Measurements from ENCODE around the gene PTGIS.
"Not testable (repeated sequence)": the region's sequence is repeated elsewhere in the genome, so short reads cannot be mapped to it uniquely, and the experiment has no call there.

Gene PTGIS

DNA sequence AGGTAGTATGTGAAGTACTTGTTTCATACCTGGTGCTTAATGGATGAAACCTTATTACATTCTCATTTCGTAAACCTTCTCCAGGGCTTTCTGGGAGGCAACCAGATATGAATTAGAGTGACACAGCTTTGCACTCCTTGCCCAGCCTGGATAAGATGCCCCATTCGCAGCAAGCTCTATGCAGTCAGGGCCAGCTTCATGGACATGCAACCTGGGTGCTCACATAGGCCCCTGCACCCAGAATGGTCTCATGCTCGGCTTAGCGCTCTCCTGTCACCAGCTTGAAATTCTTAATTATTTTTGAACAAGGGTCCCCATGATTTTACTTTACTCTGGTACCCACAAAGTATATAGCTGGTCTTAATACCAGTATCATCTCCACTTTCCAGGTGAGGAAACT, 11.3 kb upstream of the PTGIS start:
- DNase-seq, result no peak

DNA sequence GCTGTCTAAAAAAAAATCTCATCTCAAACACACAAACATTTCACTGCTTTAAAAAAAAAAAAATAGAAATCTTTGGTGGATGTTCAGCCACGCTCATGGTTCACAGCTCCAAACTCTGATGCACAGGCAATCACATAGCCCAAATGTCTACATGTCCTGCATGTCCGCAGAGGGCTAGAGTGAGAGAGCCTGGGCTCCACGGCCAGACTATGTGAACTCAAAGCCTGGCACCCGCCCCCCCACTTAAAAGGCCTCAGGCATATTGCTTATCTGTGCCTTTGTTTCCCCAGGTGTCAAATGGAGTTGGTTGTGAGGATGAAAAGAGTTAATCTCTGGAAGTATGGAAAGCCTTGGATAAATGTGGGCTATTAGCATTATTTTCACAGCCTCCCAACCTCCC, 10.5 kb upstream of the PTGIS start:
- DNase-seq, result no peak

DNA sequence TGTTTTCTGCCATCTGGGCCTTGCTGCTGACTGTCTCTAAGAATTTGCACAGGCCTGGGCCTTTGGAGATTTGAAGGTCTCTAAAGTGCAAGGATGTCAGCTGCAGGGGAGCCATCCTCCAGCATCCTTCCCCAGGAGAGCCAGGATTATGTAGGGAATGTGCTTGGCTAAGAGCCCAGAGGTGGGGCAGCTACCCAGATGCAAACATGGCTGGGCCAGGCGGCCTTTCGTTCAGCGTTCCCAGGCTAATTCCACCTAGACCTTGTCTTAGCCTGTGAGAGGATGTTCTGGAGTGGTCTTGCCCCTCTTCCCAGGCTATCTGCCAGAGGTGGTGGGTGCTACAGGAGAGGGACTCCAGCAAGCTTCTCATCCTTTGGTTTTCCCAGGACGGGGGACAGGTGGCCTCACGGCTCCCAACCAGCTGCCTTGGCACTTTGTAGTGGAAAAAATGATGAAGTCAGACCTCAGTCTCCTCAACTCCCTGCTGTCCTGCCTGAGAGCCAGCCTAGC, 7.7 kb upstream of the PTGIS start:
- no peak for DNase-seq

DNA sequence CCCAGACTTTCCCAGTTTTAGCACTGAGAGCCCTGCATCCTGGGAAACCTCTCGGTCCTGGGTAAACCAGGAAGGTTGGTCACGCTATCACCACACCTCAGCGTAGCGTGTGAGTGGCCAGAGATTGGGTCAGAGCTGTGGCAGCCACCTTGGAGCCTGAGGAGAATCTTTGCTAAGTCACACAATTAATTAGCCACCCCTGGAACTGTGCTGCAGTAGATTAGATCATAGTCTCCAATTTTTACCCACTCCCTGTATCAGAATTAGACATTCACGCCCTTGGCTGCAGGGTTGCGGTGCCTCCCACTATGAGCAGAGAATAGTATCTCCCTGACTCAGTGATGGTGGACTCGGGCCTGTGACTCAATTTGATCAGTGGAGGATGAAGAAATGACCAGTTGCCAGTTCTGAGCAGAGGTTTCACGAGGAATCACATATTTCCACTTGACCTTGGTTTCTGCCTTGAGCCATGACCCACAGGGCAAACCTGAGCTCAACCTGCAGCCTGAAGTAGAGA, 6.0 kb upstream of the PTGIS start:
- no peak for DNase-seq

DNA sequence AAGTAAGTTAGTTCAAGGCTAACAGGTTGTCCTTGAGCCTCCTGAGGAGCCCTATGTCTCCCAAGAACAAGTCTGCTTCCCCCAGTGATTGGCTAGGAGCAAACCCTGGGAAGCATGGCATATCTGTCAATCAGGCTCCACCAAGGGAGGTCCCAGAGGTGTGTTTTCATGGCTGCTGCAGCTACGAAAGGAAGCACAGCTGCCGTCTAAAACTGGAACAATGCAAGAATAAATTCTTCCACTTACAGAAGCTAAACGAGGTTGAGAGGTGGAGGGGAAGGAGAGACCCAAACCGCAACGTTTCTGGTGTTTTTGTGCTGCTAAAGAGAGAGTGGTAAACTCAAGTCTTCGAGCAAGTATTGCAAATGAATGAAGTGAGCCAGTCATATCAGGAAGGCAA, 4.9 kb upstream of the PTGIS start:
- no peak for DNase-seq

DNA sequence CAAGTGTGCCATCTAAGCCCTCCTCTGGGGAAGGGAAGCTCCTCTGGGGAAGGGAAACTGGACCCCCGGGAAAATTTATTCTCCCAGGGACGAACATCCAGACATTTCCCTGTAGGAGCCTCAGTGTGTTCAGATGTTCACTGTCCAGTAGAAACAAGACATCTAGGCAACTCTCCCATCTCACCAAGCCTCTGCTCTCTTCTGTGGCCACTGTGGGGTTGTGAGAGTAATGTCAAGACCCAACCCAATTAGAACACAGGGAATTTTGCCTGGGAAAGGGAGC, 3.6 kb upstream of the PTGIS start:
- no peak for DNase-seq

DNA sequence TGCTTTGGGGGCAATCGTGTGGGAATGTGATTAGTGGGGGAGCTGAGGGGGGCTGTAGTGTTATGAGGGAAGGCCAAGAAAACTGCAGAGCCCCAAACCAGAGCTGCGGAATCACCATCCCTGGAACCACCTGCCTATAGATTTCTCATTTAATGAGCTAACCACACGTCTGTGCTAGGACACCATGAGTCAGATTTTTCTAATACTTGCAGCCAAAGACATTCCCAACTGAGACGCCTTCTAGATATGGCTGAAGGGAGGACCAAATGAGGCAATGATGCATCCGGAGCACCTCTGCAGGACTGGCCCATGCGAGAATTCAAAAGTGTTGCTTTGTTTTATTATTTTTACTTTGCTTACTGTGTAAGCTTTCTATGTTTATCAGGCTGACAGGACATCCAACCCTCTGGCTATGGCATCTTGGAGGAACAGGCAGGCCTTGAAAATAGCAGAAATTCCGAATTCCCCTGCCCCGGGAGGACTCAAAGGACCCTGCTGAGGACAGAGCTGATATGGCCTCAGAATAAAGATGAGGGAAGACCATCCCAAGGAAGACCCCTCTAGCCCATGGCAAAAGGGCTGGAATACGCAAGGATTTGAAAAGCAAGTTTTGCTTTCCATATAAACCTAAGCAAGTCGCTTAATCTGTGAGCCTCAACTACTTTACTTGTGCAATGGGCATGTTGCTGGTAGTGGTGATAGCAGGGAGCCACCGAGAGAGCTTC, 3.1 kb upstream of the PTGIS start:
- DNase-seq, result no peak

DNA sequence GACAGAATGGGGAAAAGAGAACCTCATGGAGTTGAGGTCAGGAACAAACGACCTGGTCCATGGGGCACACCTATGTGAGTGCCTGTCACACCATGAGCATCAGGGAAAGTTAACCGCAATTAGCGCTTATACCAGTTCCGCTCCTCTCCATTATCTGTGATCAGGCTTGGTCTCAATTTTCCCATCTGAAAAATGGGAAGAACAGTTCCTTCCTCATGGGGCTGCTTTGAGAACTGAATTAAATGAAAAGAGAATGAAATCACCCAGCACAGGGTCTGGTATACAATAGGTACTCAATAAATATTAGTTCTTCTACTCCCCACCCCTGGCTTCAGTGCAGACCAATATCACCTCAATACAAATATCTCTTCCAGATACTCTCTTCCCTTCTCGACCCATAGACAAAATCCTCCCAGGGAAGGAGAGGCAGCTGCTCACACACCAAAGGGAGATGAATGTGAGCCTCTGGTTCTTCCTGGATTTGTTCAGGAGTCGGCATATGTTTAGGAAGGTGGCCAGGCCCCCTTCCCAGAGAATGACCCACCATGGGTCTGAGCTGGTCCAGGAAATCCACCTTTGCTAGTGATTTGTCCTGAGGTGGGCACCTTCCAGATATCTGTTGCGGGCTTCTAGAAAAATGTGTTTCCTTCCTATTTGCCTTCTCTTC, 2.4 kb upstream of the PTGIS start:
- no peak for DNase-seq

DNA sequence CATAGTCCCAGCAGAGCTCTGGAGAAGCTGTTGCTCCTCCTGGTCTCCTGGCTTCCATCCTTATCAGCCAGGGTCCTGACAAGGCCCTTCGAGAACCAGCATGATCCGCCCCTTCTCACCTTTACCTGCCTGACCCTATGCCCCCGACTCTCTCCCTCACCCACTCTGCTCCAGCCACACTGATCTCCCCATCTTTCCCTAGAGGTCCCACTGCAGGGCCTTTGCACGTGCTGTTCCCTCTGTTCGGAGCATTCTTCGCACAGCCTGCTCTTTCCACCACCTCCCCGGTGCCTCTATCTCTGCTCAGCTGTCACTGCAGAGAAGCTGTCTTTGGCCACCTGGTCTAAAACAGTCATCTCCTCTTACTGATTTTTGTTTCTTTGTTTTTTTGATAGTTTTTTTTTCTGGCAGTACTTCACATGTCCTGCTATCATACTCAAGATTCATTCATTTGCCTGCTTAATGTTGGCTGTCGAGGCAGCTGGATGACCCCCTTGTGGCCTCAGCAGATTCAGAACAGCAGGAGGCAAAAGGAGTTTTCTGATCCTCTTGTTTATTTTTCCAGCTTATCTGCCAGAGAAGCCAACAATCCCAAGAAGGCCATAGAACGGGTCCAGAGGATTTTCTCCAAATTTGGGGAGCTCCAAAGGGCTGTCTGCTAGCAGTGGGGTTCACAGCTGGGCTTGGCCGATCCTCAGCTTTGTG, 1.6 kb upstream of the PTGIS start:
- no peak for DNase-seq

DNA sequence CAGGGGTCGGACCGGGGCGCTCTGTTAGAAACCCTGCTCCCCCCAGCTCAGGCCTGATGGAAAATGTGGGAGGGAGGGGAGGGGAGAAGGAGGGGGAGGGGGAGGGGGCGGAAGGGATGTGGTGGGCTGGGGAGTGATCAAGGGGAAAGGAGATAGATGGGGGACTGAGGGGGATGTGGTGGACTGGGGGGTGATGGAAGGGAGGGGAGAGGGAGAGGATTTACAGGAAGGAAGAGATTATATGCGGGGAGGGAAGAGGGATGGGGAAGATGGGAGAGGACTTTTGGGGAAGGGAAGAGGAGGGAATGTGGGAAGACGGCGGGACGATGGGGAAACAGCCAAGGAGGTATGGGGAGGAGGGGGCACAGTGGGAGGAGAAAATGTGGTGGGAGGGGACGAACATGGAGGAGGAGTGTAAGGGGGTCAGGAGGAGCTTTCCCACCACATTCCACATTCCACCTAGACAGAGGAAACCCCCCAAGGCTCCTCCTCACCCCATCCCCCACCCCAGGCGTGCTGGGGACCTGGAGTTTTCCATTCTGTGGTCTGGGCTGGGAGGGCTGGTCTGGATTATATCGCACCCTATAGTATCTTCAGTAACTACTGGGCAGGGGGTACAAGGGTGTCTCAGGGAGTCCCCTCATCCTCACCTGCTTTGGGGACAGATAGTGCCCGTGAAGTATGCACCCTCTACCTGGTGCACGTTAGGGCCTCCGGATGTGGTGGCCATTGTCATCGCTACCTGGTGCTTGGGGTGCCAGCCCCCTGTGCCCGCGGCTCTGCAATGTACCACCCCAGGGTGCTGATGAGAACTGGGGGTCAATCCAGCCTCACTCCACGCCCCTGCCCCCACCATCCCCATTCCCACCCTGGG, 578 bp upstream of the PTGIS start:
- DNase-seq, result no peak

DNA sequence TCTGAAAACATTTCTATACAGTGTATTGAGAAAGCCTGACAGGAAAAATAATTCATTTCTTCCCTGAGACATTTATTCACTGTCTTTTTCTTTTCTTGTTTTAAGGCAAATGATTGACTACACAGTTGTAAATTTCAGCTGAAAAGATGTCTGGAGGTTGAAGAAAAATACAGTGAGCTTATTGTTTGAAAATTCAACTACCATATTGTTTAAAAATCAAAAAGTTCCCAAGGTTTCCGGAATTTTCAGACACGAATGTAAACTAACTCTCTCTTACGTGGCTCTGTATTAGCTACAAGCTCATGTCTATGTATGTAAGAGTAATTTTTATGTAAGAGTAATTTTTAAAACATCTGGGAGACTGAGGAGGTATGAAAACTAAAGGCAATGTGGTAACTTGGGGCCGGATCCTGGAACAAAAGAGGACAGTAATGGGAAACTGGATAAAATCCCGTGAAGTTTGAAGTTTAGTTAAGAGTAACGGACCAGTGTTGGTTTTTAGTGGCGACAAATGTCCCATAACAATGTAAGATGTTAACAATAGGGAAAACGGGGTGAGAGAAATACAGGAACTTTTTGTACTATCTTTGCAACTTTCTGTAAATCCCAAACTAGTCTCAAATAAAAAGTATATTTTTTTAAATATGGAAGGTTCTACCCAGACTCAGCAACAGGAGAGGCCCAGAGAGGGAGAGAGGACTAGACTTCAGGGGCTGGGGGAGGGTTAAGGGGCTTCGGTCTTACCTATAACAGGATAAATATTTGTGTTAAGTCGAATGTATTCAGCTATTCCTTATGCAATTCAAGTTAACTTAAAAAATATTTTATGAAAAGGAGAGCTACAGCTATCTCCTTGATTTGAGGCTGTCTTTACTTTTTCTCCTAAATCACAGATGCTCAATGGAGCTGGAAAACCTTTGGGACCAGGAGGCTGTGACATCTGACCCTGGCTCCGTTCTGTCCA, 1.3 kb downstream of the PTGIS start:
- DNase-seq, result no peak

DNA sequence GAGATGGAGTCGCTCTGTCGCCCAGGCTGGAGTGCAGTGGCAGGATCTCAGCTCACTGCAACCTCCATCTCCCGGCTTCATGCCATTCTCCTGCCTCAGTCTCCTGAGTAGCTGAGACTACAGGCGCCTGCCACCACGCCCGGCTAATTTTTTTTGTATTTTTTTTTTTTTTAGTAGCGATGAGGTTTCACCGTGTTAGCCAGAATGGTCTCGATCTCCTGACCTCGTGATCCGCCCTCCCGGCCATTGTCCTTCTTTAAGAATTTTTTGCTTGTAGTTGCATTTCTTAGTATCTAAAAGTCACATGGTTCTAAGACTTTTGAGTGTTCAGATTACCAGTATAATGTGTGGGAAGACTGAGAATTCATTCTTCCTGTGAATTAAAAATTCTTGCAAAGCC, 2.9 kb downstream of the PTGIS start:
- DNase-seq, result not testable (repeated sequence)

DNA sequence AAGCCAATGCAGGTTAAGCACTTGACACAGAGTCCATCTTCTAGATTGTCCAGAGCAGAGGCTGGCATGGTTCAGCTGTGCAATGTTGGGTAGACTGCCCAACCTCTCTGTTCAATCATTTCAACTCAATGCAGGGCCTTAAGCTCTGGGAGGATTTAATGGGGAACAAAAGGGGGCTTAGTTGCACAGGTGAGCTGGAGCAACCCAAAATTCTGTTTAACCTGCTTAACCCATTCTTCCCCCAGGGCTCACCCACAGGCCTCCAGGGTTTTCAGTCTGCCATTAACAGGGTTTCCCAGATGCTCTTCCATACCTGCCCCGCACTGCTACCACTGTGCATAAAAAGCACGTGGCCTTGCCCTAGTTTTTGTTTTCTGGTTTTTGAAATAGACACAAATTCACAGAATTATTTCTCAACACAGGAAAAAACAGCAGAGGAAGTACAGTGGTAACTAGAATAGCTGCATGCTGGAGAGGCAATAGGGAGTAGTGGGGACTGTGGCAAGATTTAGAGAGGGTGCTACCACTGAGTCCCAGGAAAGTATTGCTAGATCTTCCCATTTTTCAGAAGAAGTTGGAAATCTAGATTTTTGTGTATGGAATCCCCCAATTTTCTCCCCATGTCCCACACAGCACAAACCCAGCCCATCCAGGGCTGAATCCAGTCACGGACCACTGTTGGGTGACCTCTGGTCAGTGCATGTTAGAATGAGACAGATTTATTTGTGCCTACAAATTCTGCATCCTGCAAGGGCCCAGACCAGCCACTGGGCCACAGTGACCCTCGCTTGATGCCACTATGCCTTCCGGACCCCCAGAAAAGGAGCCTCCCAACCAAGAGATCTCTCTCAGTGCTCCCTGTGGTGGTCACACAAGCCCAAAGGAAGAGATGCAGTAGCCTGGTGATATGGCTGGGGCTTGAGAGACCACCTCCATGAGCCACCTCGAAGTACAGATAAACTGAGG, 4.6 kb downstream of the PTGIS start:
- no peak for DNase-seq

DNA sequence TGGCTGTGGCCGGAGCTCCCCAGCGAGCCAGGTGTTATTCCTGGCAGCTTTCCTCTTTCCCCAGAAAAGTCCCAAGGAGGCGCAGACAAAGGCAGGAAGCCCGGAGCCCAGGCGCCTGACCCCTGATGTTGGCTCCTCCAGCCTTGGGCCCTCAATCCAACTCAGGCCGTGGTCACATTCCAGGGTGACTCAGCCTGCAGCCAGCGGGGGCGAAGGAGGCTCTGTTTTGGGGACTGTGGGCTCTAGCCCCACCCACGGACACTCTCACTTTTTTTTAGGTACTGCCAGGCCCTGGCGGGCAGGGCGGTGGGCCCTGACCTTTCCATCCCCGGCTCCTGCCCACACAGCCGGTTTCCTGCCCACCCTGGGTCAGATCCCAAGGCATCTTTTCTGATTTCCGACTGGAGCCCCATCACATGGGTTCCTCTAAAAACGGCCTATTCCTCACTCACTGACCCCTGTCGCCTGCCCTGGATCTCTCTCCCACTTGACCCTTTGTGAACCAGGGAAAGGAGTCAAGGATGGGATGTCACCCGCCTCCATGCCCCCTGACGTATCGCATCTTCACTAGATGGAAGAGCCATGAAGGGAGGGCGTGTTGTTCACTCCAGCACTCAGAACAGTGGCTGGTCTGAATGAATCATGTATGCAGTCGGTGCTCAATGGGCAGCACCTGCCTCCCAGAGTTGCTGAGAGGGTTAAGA, 5.5 kb downstream of the PTGIS start:
- DNase-seq, result no peak

DNA sequence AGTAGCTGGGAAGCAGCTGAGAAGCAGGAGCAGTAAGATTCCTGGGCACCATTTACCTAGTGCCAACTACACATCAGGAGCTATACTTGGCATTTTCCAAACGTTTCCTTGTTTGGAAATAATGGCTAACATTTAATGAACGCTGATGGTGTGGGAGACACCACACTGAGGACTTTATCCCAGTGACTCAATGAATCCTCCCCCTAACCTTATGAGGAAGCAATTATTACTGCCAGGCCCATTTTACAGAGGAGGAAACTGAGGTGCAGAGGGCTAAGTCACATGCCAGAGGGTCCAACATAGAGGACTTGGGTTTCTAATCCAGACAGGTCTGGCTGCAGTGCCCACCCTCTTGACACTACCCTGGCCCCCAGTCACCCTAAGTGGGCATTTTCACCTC, 6.1 kb downstream of the PTGIS start:
- DNase-seq, result no peak

DNA sequence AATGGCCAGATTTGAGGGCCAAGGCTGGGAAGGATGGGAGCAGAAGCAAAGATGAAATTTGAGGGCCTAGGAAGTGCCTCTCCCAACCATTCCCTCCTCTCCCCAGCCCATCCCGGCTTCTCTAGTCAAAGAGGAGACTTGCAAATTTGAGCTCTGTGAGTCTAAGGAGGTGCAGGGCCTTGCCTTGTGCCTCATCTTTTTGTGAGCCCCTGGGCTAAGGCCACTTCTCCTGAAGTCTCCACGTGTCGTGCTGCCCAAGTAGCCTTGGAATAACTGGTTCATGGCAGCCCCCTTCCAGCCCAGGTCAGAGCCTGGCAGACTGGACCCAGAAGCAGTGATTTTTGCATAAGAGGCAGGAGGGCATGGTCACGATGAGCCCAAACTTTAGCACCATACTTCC, 6.7 kb downstream of the PTGIS start:
- no peak for DNase-seq

DNA sequence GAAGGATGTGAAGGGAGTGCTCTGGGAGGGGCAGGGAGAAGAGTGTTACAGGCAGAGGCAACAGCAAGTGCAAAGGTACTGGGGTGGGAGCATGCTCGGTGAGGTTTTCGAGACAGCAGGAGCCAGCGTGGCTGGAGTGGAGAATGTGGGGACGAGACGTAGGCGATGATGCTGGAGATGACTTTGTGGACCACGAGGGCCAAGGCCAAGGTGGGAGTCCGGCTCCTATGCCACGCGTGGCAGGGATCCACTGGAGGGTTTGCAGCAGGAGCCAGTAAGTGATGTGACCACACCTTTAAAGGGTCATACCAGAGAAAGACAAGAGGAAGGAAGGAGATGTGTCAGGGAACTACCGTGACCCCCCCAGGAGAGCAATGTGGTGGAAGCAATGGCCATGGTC, 7.3 kb downstream of the PTGIS start:
- DNase-seq, result no peak

DNA sequence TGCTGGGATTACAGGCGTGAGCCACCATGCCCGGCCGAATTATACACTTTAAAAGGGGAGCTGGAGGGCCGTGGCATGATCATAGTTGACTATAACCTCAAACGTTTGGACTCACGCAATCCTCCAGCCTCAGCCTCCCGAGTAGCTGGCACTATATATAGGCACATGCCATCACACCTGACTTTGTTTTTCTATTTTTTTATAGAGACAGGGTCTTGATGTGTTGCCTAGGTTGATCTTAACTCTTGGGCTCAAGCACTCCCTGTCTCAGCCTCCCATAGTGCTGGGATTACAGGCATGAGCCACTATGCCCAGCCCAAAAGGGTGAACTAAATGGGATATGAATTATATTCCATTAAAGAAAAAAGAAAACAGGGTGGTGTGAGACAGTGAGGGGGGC, 7.8 kb downstream of the PTGIS start:
- no peak for DNase-seq

DNA sequence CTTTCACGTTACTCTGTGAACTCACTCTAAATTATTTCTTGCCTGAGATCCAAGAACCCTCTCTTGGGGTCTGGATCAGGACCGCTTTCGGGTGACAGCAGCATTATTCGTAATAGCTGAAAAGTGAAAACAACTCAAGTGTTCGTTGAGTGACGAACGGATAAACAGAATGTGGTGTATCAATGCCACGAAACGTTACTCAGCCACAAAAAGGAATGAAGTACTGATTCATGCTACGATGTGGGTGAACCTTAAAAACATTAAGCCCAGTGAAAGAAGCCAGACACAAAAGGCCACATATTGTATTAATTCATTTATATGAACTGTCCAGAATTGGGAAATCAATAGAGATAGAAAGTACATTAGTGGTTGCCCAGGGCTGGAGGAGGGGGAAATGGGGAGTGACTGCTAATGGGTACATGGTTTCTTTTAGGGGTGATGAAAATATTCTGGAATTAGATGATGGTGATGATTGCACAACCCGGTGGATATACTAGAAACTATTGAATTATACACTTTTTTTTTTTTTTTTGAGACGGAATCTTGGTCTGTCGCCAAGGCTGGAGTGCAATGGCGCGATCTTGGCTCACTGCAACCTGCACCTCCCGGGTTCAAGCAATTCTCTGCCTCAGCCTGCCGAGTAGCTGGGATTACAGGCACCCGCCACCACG, 8.4 kb downstream of the PTGIS start:
- no peak for DNase-seq

Data from activated CD4-positive, alpha-beta T cell treated with anti-CD3 and anti-CD28 coated beads, Interleukin-2, amount 50 U/mL, for 16 hours (primary cell).